DOHH2 (cell line): ENCODE results near the gene CMIP.

Experiments used
- H3F3A ChIP-seq: fragments of 200-600 bp; sonication (generic), shearing (Covaris generic); 2 replicates; pipeline ENCODE4 v1.6.0; 2016; ENCODE audit warnings: antibody characterized with exemption, mild to moderate bottlenecking; ENCODE audit not compliant: control insufficient read depth, insufficient read depth
- H3K27ac ChIP-seq: fragments of 200-600 bp; sonication (generic); 2 replicates; pipeline ENCODE4 v1.5.1; 2014; ENCODE audit warnings: low read depth, mild to moderate bottlenecking, low read length, moderate library complexity
- H3K27me3 ChIP-seq: fragments of 200-600 bp; sonication (generic); 2 replicates; pipeline ENCODE4 v1.6.1; 2014; ENCODE audit warnings: mild to moderate bottlenecking, low read length, mixed read lengths; ENCODE audit not compliant: control insufficient read depth
- H3K36me3 ChIP-seq: fragments of 200-600 bp; sonication (generic); 2 replicates; pipeline ENCODE4 v1.6.1; 2014; ENCODE audit warnings: mild to moderate bottlenecking, low read length, moderate library complexity, mixed read lengths; ENCODE audit not compliant: control insufficient read depth
- H3K4me1 ChIP-seq: fragments of 200-600 bp; sonication (generic); 2 replicates; pipeline ENCODE4 v1.6.1; 2014; ENCODE audit warnings: mild to moderate bottlenecking, low read length, mixed read lengths; ENCODE audit not compliant: control insufficient read depth
- H3K4me2 ChIP-seq: fragments of 200-600 bp; sonication (generic); 2 replicates; pipeline ENCODE4 v1.6.0; 2014; ENCODE audit warnings: mild to moderate bottlenecking, low read length, moderate library complexity
- H3K4me3 ChIP-seq: fragments of 200-600 bp; sonication (generic); 2 replicates; pipeline ENCODE4 v1.5.1; 2014; ENCODE audit warnings: mild to moderate bottlenecking, low read length, mixed read lengths
- H3K79me2 ChIP-seq: fragments of 200-600 bp; sonication (generic); 2 replicates; pipeline ENCODE4 v1.6.1; 2014; ENCODE audit warnings: mild to moderate bottlenecking, low read length, mixed read lengths; ENCODE audit not compliant: control insufficient read depth
- H3K9me2 ChIP-seq: fragments of 200-600 bp; sonication (generic); replicated peaks from 2 replicates; pipeline ENCODE4 v1.6.1; 2014; ENCODE audit warnings: mild to moderate bottlenecking, low read length, mixed read lengths; ENCODE audit not compliant: control insufficient read depth
- H3K9me3 ChIP-seq: fragments of 200-600 bp; sonication (generic); 2 replicates; pipeline ENCODE4 v1.6.1; 2014; ENCODE audit warnings: antibody characterized with exemption, low read length, mixed read lengths; ENCODE audit not compliant: control insufficient read depth, insufficient read depth
- H4K20me1 ChIP-seq: fragments of 200-600 bp; sonication (generic); 2 replicates; pipeline ENCODE4 v1.6.0; 2014; ENCODE audit warnings: low read depth, mild to moderate bottlenecking, antibody characterized with exemption, low read length, moderate library complexity; ENCODE audit not compliant: control insufficient read depth, insufficient read depth
- EZH2phosphoT487 ChIP-seq: fragments of 200-600 bp; sonication (generic); IDR thresholded peaks from 2 replicates; pipeline ENCODE4 v1.6.1; 2017; ENCODE audit warnings: borderline replicate concordance, mild to moderate bottlenecking, antibody characterized with exemption, low read length, moderate library complexity, mixed read lengths
- TF ChIP-seq, protein P1 (sequence below): fragments of 200-600 bp; sonication (generic); IDR thresholded peaks from one replicate; pipeline ENCODE4 v1.5.1; 2014; ENCODE audit warnings: antibody characterized with exemption, mild to moderate bottlenecking, low read depth, low read length; ENCODE audit not compliant: poor library complexity, severe bottlenecking

CMIP gene

DNA sequence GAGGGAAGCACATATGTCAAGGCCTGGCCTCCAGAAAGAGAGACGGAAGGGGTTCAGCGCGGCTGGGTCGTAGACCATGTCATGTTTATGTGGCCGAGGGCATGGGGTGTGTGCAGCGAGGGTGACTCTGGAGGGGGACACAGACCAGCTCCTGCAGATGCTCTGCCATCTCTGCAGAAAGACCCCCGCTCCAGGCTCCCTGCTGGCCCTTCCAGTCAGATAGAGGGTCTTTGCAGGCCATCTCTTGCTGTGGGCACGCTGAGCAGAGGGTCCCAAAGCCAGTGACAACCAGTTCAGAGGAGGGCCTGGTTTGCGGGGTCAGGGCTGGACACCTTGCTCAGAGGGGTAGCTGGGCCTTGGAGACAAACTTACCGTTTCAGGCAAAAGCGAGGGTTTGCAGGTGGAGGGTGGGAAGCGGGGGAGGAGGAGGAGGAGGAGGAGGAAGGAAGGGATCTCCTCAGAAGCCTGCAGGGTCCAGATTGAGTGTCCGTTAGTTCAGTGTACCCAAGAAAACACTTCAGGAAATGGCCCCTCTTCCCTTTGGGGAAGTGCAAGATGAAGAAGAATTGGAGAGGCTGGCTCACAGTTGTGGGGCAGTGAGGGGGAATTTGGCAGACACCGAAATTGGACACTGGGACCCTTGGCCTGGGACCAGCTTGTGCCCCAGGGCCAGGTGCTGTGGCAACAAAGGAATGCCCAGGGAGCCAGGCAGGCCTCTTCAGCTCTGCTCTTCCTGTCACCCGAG lies 102.8 kb downstream of the CMIP start:
- Histone ChIP-seq H4K20me1 (peaks cover 5% of the 10 kb centered on the region; the same call in 1 of the 2 replicates), H3K4me1 (peaks cover 11% of the 10 kb centered on the region), H3K79me2 (peaks cover 26% of the 10 kb centered on the region), H3K4me2 (no peak overlapping the region), H3K27ac (no peak overlapping the region), H3K36me3 (no peaks in the 10 kb centered on the region), H3K4me3 (no peak overlapping the region), H3K9me3 (no peaks in the 10 kb centered on the region), H3F3A (no peaks in the 10 kb centered on the region), H3K27me3 (no peaks in the 10 kb centered on the region), H3K9me2 (no peaks in the 10 kb centered on the region)
- TF ChIP-seq, protein P1, sequence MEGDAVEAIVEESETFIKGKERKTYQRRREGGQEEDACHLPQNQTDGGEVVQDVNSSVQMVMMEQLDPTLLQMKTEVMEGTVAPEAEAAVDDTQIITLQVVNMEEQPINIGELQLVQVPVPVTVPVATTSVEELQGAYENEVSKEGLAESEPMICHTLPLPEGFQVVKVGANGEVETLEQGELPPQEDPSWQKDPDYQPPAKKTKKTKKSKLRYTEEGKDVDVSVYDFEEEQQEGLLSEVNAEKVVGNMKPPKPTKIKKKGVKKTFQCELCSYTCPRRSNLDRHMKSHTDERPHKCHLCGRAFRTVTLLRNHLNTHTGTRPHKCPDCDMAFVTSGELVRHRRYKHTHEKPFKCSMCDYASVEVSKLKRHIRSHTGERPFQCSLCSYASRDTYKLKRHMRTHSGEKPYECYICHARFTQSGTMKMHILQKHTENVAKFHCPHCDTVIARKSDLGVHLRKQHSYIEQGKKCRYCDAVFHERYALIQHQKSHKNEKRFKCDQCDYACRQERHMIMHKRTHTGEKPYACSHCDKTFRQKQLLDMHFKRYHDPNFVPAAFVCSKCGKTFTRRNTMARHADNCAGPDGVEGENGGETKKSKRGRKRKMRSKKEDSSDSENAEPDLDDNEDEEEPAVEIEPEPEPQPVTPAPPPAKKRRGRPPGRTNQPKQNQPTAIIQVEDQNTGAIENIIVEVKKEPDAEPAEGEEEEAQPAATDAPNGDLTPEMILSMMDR: no peak
- no peak for TF ChIP-seq EZH2phosphoT487

DNA sequence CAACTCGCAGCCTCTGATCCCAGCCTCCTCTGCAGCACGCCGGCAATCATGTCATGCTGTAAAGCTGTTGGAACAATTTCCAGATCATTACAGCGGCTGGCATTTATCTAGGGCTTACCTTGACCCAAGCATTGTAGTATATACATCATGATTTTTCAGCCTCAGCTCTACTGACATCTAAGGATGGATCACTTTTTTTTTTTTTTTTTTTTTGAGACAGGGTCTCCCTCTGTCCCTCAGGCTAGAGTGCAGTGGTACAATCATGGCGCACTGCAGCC lies 103.3 kb downstream of the CMIP start:
- H4K20me1 ChIP-seq: peaks cover 5% of the 10 kb centered on the region; the same call in 1 of the 2 replicates
- TF ChIP-seq, protein P1: no peak
- TF ChIP-seq EZH2phosphoT487: no peak
- H3K27ac ChIP-seq: no peak overlapping the region
- no peaks in the 10 kb centered on the region for H3K27me3 ChIP-seq
- no peaks in the 10 kb centered on the region for H3K9me3 ChIP-seq
- no peak overlapping the region for H3K4me2 ChIP-seq
- H3K4me3 ChIP-seq: no peak overlapping the region
- peaks cover 11% of the 10 kb centered on the region for H3K4me1 ChIP-seq
- no peaks in the 10 kb centered on the region for H3K9me2 ChIP-seq
- H3K36me3 ChIP-seq: no peaks in the 10 kb centered on the region
- no peaks in the 10 kb centered on the region for H3F3A ChIP-seq
- peaks cover 26% of the 10 kb centered on the region for H3K79me2 ChIP-seq

DNA sequence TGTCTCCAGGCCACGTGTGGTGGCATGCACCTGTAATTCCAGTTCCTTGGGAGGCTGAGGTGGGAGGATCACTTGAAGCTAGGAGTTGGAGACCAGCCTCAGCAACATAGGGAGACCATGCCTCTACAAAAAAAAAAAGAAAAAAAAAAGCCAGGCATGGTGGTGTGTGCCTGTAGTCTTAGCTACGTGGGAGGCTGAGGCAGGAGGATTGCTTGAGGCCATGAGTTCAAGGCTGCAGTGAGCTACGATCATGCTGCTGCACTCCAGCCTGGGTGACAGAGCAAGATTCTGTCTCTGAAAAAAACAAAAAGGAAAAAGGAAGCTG lies 103.9 kb downstream of the CMIP start:
- H3K9me2 ChIP-seq: no peaks in the 10 kb centered on the region
- no peaks in the 10 kb centered on the region for H3K9me3 ChIP-seq
- no peak overlapping the region for H3K4me2 ChIP-seq
- no peaks in the 10 kb centered on the region for H3F3A ChIP-seq
- no peaks in the 10 kb centered on the region for H3K27me3 ChIP-seq
- H4K20me1 ChIP-seq: peaks cover 5% of the 10 kb centered on the region; the same call in 1 of the 2 replicates
- peaks cover 23% of the 10 kb centered on the region for H3K79me2 ChIP-seq
- H3K36me3 ChIP-seq: no peaks in the 10 kb centered on the region
- TF ChIP-seq, protein P1: no peak
- no peak for TF ChIP-seq EZH2phosphoT487
- no peak overlapping the region for H3K27ac ChIP-seq
- H3K4me3 ChIP-seq: no peak overlapping the region
- H3K4me1 ChIP-seq: peaks cover 11% of the 10 kb centered on the region
